Measurements from ENCODE around the gene RAB3D. TPM values are rescaled to one million over a fixed set of nuclear protein-coding genes. Genes with fewer than 3 reads are reported as not detected.

RAB3D gene
- total and polyA plus RNA-seq, 2 of the 4 experiments (the other 2 are of a cell fraction) = 4.8 to 5.5 TPM

DNA sequence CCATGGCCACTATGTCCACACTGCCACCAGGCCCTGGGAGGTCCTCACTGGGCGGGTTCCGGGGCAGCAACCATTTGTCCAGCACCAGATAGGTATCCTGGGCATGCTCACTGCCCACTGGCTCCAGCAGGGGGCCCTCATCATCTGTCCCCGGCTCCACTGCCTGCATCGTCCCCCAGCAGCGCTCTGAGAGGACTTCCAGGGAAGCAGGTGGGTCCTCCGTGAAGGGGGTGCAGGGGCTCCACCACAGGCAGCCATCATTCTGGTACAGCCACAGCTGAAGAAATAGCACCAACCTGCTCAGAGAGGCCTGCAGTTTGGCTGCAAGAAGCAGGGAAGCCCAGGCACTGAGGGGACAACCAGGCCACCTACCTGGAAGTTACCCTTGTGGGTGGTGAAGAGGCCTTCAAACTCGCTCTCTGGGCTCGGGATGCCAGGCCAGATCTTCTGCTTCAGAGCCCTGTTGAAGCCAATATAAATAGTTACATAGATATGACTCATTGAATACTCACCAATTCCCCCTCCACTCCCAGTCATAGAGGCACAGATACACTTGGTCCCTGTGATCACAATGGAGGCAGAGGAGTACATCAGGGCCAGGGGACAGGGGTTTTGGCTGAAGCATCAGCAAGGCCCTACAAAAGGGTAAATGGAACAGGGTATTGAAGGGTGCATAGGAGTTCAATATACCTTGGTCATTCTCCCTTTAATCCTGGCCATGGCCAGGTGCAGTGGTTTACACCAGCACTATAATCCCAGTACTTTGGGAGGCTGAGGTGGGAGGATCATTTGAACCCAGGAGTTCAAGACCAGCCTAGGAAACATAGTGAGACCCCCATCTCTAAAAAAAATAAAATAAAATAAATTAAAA, 39.1 kb upstream of the RAB3D start (continued):
- TF ChIP-seq MAZ (IDR thresholded peaks at IDR 0.05; ENCODE audit: borderline replicate concordance, low read depth, low read length) = 0 out of 2 replicates have a peak, but pooled peaks have one; percentile 42
- 0 out of 2 replicates have a peak, but pooled peaks have one; percentile 14 for TF ChIP-seq SMC3 (IDR thresholded peaks at IDR 0.05; ENCODE audit: low read depth, low read length)
- TF ChIP-seq POLR2A (IDR thresholded peaks at IDR 0.05; ENCODE audit: low read depth, low read length) = no peak; the same call in 1 of the 2 replicates

DNA sequence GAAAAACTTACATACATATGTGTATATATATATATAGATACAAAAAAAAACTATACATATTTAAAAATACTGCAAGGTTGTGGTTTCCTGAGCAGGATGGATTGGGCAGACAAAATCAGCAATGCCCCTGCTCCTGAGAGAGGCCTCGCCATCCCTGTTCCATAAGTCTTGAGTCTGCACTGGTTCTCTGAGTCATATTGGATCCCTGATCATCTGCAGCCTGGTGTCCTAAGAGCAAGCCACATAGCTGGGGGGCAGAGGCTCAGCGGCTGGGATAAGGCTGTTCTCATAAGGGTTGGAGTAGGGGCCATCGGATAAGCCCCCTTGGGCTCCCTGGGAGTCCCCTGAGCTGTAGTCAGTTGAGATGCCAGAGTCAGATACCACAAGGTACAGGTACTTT, 38.3 kb upstream of the RAB3D start:
- dilution Hi-C loops (cut with HindIII; ENCODE audit: low sequenced_read_pairs, unreplicated experiment) = no loop called here
- Histone ChIP-seq H3K27me3 (ENCODE audit: control insufficient read depth, insufficient read depth, low read length) (no peaks in the 10 kb centered on the region; the same call in 1 of the 2 replicates), H4K20me1 (ENCODE audit: insufficient read depth, low read length) (peaks cover 11% of the 10 kb centered on the region; the same call in 1 of the 2 replicates), H2BK20ac (ENCODE audit: low read depth, low read length) (peak overlapping the region; percentile 62; the same call in 1 of the 2 replicates), H3K27ac (ENCODE audit: insufficient read depth, low read length) (peak overlapping the region; percentile 75), H4K8ac (ENCODE audit: low read depth in 2 of 2, low read length in 2 of 2) (peak overlapping the region in 1 of 2 experiments; percentile 64; a peak in 1 of 4 replicates), H3K9ac (ENCODE audit: low read depth, low read length) (peak overlapping the region; percentile 19; the same call in 1 of the 2 replicates), H2AK5ac (ENCODE audit: low read depth, low read length) (peak overlapping the region; percentile 93; the same call in 1 of the 2 replicates), H2AK9ac (replicated peaks; ENCODE audit: low read depth, low read length, poor library complexity) (peak overlapping the region; percentile 92), H3K18ac (ENCODE audit: low read depth, low read length) (0 out of 2 replicates have a peak overlapping the region, but pooled peaks have one; percentile 3), H4K5ac (ENCODE audit: low read depth, low read length) (peak overlapping the region; percentile 22; the same call in 1 of the 2 replicates), H2AFZ (replicated peaks; ENCODE audit: low read length, poor library complexity) (peak overlapping the region; percentile 12), H2BK5ac (ENCODE audit: low read depth, low read length, poor library complexity, severe bottlenecking) (peak overlapping the region; percentile 78), H3K9me3 (ENCODE audit: control insufficient read depth, insufficient read depth, low read length) (no peaks in the 10 kb centered on the region), H3K4me1 (ENCODE audit: control insufficient read depth, insufficient read depth, low read length) (peaks cover 25% of the 10 kb centered on the region), H3K23ac (ENCODE audit: low read depth, low read length) (no peak overlapping the region), H3K4me3 (ENCODE audit: insufficient read depth, low read depth, low read length) (no peak overlapping the region), H3K79me1 (ENCODE audit: low read depth in 1 of 2, low read length in 2 of 2) (peaks cover 8 to 41% of the 10 kb centered on the region in 2 experiments), H2BK15ac (ENCODE audit: low read depth, low read length) (no peak overlapping the region), H3K56ac (ENCODE audit: extremely low read depth, insufficient read depth, low read length) (no peak overlapping the region), H3K4ac (ENCODE audit: low read depth, low read length) (peak overlapping the region; percentile 80), H4K91ac (ENCODE audit: insufficient read depth, low read depth, low read length) (peak overlapping the region; percentile 61; the same call in 1 of the 2 replicates), H3K9me1 (ENCODE audit: insufficient read depth, low read length) (peaks cover 37% of the 10 kb centered on the region), H3K36me3 (ENCODE audit: control insufficient read depth, insufficient read depth, low read length) (no peaks in the 10 kb centered on the region), H3K14ac (replicated peaks; ENCODE audit: low read depth, low read length) (peak overlapping the region; percentile 80; the same call in 1 of the 2 replicates), H3K4me2 (ENCODE audit: low read depth, low read length) (peak overlapping the region; percentile 42; the same call in 1 of the 2 replicates), H2BK120ac (ENCODE audit: low read depth, low read length) (peak overlapping the region; percentile 43; the same call in 1 of the 2 replicates)
- DNase-seq (peak; percentile 37), ATAC-seq (ENCODE audit: low read depth) (no peak)
- in situ Hi-C loops (cut with MboI; ENCODE audit: low sequenced_read_pairs) = no loop called here
- TF ChIP-seq MAFK (IDR thresholded peaks at IDR 0.05; ENCODE audit: low read depth, low read length) (no peak), RCOR1 (IDR thresholded peaks at IDR 0.05; ENCODE audit: insufficient replicate concordance, low read length) (no peak), RAD21 (IDR thresholded peaks at IDR 0.05; ENCODE audit: low read length) (no peak), MXI1 (IDR thresholded peaks at IDR 0.05; ENCODE audit: borderline replicate concordance, low read depth, low read length) (no peak), SMC3 (IDR thresholded peaks at IDR 0.05; ENCODE audit: low read depth, low read length) (no peak), BHLHE40 (IDR thresholded peaks at IDR 0.05; ENCODE audit: low read depth, low read length) (no peak), CHD1 (IDR thresholded peaks at IDR 0.05; ENCODE audit: low read depth, low read length) (no peak), MAZ (IDR thresholded peaks at IDR 0.05; ENCODE audit: borderline replicate concordance, low read depth, low read length) (no peak)
- TF ChIP-seq, protein P1, sequence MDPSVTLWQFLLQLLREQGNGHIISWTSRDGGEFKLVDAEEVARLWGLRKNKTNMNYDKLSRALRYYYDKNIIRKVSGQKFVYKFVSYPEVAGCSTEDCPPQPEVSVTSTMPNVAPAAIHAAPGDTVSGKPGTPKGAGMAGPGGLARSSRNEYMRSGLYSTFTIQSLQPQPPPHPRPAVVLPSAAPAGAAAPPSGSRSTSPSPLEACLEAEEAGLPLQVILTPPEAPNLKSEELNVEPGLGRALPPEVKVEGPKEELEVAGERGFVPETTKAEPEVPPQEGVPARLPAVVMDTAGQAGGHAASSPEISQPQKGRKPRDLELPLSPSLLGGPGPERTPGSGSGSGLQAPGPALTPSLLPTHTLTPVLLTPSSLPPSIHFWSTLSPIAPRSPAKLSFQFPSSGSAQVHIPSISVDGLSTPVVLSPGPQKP (IDR thresholded peaks at IDR 0.05; ENCODE audit: borderline replicate concordance, low read depth, low read length) = no peak
- POLR2A ChIA-PET (ENCODE audit: unreplicated experiment) = no interaction called here
- WGBS, 2 experiments (ENCODE audit: extremely low coverage in 2 of 2, insufficient read length in 1 of 2) = 87% methylated on average over 3 of the region's 3 CpGs; no CpG with 5 or more reads in 1 of the 2 experiments
- BruUV-seq (replicated peaks) = no TSS peak
- CTCF ChIA-PET = interaction anchor here (1.2 kb wide), 1 partner anchor 84 kb away, joined by 5 read pairs; no protein-coding TSS in a partner anchor
- intact Hi-C loops (cut with micrococcal nuclease) = no loop called here
